Measurements from ENCODE around the gene MYH9.

Gene MYH9

DNA sequence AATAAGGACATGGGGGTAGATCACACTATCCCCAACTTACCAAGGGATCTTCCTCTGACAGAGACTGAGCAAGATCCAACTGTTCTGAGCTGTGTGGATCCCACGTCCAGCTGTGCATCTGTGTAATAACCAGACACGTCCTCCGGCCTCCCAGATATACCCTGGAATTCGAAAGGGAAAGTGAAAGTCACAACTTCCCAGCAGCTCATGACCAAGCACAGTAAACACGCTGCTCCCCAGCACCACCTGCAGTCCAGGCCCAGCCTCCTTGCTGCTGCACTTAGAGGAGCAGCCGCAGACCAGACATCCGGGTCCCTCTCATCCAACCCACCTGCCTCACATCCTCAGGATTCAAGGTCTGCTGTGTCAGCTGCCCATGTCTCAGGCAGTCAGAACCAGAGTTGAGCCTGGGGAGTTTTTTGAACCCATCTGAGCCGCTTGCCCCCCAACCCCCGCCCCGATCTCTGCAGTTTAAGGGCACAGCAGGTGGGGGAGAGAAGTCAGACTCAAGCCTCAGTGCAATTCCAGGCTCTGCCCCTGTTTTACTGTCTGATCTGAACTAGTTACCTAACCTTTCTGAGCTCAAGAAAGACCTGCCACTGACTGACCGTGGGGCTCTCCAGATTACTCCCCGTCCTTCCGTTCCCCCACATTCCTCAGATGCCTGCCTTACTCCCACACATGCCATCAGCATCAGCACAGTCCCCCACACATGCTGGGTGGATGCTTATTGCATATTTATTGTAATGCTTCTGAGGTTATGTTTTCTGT lies 148.2 kb downstream of the MYH9 start, which contains the start of gene APOL2:
TSS of gene APOL2 (minus strand) at position 127 of the 771 bp plus-strand sequence. CDS start 6,365 bp downstream, outside the sequence.
- DNase-seq = peak; percentile 74

DNA sequence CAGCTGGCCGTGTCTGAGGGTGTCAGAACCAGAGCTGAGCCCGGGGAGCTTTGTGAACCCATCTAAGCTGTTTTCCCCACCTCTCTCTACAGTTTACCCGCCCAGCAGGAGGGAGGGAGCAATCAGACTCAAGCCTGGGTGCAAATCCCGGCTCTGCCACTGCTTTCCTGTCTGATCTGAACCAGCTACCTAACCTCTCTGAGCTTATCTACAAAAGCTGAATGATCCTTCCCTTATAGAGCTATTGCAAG lies 148.7 kb downstream of the MYH9 start:
- DNase-seq = no peak

DNA sequence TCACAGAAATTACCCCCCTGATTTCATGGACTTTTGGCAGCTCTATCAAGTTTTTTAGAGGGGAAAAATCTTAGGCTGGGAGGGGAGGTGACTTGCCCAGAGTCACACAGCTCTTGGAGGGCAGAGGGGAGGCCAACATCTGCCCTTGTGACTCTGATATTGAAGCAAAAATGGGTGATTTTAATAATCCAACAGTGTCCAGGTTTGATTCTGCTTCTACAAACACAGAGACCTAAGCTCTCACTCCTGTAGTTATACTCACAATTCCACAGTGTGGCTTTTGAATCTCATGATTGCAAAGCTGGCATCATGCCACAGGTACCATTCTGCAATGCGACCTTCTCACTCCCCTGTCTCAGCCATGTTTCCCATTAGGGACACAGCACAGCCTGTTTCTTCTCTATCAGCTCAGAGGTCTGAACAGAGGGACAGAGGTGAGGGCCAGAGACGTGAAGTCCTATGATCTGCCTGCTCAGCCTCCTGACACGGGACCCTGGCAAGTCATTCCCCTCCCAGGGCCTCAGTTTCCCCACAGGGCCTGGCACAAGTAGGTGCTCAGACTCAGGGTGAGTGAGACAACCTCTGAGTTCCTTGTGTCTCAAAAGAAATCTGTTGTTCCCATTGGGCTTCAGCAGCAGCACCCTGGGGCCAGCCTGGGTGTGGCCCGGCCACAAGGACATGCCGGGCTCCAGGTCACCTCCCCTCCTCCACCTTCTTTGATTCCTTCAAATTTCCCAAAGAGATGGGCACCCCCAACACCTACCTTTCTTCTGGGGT lies 149.2 kb downstream of the MYH9 start:
- no peak for DNase-seq

DNA sequence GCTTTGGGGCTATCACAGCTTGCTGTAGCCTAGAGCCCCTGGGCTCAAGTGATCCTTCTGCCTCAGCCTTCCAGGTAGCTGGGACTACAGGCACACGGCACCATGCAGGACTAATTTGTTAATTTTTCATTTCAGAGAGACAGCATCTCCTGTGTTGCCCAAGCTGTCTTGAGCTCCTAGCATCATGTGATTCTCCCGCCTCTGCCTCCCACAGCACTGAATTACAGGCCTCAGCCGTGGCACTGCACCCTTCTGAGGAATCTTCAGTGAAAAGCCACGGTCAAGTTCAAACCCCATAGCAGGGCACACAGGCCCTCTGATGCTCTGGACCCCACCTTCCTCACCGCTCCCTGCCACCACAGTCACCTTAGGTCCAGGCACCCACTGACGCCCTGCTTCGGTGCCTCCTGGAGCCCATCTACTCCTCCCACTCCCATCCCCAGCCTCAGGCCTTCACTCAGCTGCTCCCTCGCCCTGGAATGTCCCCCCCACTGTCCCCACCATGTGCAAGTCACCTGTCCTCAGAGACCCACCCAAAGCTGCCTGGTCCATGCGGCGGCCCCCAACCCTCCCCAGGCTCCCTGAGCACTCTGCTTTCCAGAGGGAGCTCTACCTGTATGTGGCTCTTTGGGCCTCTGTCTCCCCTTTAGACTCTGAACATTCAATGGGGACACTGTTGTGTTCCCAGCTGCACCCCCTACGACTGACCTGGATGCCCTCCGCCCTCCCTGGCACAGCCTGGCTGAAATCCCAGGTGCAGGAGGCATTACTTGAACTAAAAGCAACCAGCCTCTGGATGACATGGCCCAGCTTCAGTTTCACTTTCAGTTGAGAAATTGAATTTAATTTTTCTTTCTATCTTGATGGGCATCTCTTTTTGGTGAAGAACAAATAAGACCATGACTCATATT lies 150.1 kb downstream of the MYH9 start:
- DNase-seq = no peak

DNA sequence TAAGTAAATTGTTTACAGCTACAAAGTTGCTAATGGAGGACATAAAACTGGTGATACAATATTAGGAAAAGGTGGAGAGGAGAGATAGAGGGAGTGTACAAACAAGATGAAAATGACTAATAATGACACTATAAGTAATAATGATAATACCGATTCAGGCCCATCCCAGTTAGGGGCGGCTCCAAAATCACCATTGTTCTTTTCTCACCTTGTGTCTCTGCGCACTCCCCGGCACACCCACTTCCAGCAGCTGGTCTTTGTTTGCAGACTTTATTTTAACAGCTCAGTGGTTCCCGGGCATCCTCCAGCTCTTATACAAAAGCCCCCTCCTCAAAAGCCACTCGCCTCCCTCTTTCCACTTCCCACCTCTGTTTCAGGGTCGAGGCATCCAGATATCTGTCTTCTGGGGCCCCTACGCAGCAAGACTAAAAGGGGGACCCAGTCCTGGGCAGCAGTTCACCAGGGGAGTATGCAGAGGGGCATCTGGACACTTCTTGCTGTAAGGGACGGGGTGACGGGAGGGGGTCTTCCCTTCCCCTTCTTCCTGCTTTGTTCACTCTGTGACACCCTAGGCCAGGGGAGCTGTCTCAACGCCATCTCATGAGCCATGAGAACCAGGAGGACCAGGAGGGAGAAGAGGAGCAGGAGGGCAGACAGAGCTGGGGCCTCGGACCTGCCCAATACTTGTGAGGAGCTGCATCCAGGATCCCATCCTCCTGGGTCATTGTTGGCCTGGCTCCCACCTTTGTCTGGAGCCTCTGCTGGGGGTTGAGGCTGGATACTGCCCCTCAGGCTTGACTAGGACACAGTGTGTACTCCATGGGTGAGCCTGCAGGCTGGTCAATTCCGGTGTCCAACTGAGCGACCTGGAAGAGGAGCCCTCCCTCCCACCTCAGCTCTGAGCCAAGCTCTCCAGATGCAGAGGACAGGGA lies 151.1 kb downstream of the MYH9 start:
- no peak for DNase-seq

DNA sequence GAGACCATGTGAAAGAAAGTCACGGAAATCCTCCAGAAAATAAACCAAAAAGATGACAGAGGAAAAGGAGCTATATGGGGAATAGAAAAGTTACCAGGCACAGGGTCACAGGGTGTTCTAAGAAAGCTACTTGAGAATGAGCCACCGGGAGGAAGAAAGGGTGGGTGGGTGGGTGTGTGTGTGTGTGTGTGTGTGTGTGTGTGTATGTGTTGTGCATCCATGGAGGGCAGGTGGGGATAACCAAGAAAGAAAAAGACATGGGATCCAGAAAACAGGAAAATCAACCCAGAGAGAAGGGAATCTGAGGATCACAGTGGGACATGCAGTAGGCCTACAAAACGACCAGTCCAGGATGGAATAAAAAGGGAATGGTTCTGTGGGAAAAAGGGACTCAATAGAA lies 152.2 kb downstream of the MYH9 start:
- no peak for DNase-seq

- DNase-seq = no peak
Measured at GRCh38 chr22:36234919-36235318, 152.8 kb downstream of the MYH9 start.

- no peak for DNase-seq
Measured at GRCh38 chr22:36234213-36234612, 153.6 kb downstream of the MYH9 start.

- DNase-seq = no peak
Measured at GRCh38 chr22:36233796-36234195, 154.0 kb downstream of the MYH9 start.

GRCh38 chr22:36232715-36233401 lies 154.9 kb downstream of the MYH9 start:
- no peak for DNase-seq

All from NCI-H510A (cell line).